ENCODE data around the gene AMHR2. TPM values are rescaled to one million over a fixed set of nuclear protein-coding genes. Genes with fewer than 3 reads are reported as not detected.

AMHR2 gene
- total and polyA plus RNA-seq, 2 donors = 0.05 to 0.14 TPM

GRCh38 chr12:53480491-53481442, 57.1 kb downstream of the AMHR2 start:
- 93% methylated on average over 12 of the region's 12 CpGs for WGBS
- H3K36me3 ChIP-seq (ENCODE audit: control insufficient read depth in 2 of 2, insufficient read depth in 2 of 2, low read length in 1 of 2) = peaks cover 84 to 95% of the 10 kb centered on the region in 2 donors
- DNase-seq (ENCODE audit: low read depth in 6 of 9, low spot score in 9 of 9) = no peak
- no peak overlapping the region for H3K27ac ChIP-seq (ENCODE audit: low read depth in 1 of 2, low read length in 1 of 2)
- no peak overlapping the region for H3K4me3 ChIP-seq (ENCODE audit: low read length in 2 of 2)
- H3K27me3 ChIP-seq (ENCODE audit: control insufficient read depth in 2 of 2, insufficient read depth in 1 of 2, low read length in 1 of 2) = no peaks in the 10 kb centered on the region
- H3K9me3 ChIP-seq (ENCODE audit: control insufficient read depth in 2 of 2, insufficient read depth in 1 of 2, low read length in 1 of 2) = no peaks in the 10 kb centered on the region
- no peaks in the 10 kb centered on the region for H3K4me1 ChIP-seq (ENCODE audit: control insufficient read depth in 2 of 2, insufficient read depth in 2 of 2, low read length in 2 of 2)

Other genes starting within 250 kb of the AMHR2 start
- 22.6 TPM for gene ZNF740, start 243.1 kb upstream of the AMHR2 start, total RNA-seq
- gene ZNF740, start 243.1 kb upstream of the AMHR2 start, polyA plus RNA-seq = 10.3 TPM
- 7.6 TPM for gene CSAD, start 242.9 kb upstream of the AMHR2 start, total RNA-seq
- 61.7 TPM for gene CSAD, start 242.9 kb upstream of the AMHR2 start, polyA plus RNA-seq
- gene ITGB7, start 216.6 kb upstream of the AMHR2 start, total RNA-seq = 18.9 TPM
- gene ITGB7, start 216.6 kb upstream of the AMHR2 start, polyA plus RNA-seq = 9.5 TPM
- 4.6 TPM for gene RARG, start 191.6 kb upstream of the AMHR2 start, total RNA-seq
- 8.5 TPM for gene RARG, start 191.6 kb upstream of the AMHR2 start, polyA plus RNA-seq
- 8.9 TPM for gene ESPL1, start 155.6 kb upstream of the AMHR2 start, total RNA-seq
- 1.7 TPM for gene ESPL1, start 155.6 kb upstream of the AMHR2 start, polyA plus RNA-seq
- 816 TPM for gene PFDN5, start 128.3 kb upstream of the AMHR2 start, total RNA-seq
- gene PFDN5, start 128.3 kb upstream of the AMHR2 start, polyA plus RNA-seq = 1,604 TPM
- 53.0 TPM for gene MYG1, start 124.2 kb upstream of the AMHR2 start, total RNA-seq
- 57.9 TPM for gene MYG1, start 124.2 kb upstream of the AMHR2 start, polyA plus RNA-seq
- gene AAAS, start 102.2 kb upstream of the AMHR2 start, total RNA-seq = 52.7 TPM
- 53.3 TPM for gene AAAS, start 102.2 kb upstream of the AMHR2 start, polyA plus RNA-seq
- not detected for gene SP7, start 87.5 kb upstream of the AMHR2 start, total RNA-seq
- gene SP7, start 87.5 kb upstream of the AMHR2 start, polyA plus RNA-seq = 0.02 TPM
- 37.4 TPM for gene SP1, start 43.7 kb upstream of the AMHR2 start, total RNA-seq
- 17.6 TPM for gene SP1, start 43.7 kb upstream of the AMHR2 start, polyA plus RNA-seq
- 65.8 TPM for gene PRR13, start 17.9 kb downstream of the AMHR2 start, total RNA-seq
- gene PRR13, start 17.9 kb downstream of the AMHR2 start, polyA plus RNA-seq = 222 TPM
- 263 TPM for gene PCBP2, start 28.2 kb downstream of the AMHR2 start, total RNA-seq
- 606 TPM for gene PCBP2, start 28.2 kb downstream of the AMHR2 start, polyA plus RNA-seq
- 8.3 TPM for gene MAP3K12, start 75.6 kb downstream of the AMHR2 start, total RNA-seq
- gene MAP3K12, start 75.6 kb downstream of the AMHR2 start, polyA plus RNA-seq = 16.3 TPM
- gene TARBP2, start 77.4 kb downstream of the AMHR2 start, total RNA-seq = 38.8 TPM
- gene TARBP2, start 77.4 kb downstream of the AMHR2 start, polyA plus RNA-seq = 41.2 TPM
- 0.38 TPM for gene NPFF, start 83.6 kb downstream of the AMHR2 start, total RNA-seq
- gene NPFF, start 83.6 kb downstream of the AMHR2 start, polyA plus RNA-seq = 3.7 TPM
- gene ATF7, start 202.5 kb downstream of the AMHR2 start, total RNA-seq = 6.0 TPM
- gene ATF7, start 202.5 kb downstream of the AMHR2 start, polyA plus RNA-seq = 15.8 TPM

All from thymus (tissue), 11 donors.